ENCODE results near the gene LILRB5.
"Not testable (repeated sequence)": the region's sequence is repeated elsewhere in the genome, so short reads cannot be mapped to it uniquely, and the experiment has no call there.

The LILRB5 gene

DNA sequence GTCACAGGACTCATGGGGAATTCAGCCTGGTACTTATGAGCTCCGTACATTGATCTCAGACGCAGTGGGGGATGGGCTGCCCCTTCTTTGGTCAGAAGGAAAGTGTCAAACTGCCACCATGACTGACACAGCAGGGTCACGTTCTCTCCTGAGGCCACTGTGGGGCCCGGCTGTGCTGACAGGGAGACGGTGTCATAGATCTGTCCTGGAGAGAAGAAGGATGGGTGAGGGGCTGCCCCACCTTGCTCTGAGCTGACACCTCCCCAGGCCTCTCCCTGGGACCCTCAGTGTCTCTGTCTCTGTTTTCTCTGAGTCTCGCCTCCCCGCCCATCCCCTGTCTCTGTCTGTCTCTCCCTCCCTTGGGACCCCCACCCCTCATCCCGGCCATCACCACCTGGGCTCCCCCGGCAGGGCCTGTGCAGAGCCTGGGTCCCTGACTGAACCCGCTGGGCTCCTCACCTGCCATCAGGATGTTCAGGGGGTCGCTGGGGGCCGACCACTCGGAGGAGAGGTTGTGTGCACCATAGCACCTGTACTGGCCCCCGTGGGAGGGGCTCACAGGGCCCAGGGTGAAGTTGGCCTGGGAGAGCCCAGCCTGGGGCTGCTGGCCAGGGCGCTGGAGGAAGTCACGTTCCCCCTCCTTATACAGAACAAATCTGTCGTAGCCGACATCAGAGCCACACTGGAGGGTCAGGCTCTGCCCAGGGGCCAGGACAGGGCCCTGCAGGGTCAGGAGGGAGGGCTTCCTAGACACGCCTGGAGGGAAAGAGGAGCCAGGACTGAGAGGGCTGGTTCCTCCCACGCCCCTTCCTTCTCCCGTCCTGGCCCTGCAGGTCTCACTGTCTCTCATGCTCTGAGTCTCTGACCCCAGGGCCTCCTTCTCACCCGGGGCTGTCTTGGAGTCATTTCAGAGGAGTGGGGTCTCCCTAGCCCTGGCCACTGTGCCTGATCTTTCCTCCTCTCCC lies 16.4 kb downstream of the LILRB5 start:
- not testable (repeated sequence) for DNase-seq

DNA sequence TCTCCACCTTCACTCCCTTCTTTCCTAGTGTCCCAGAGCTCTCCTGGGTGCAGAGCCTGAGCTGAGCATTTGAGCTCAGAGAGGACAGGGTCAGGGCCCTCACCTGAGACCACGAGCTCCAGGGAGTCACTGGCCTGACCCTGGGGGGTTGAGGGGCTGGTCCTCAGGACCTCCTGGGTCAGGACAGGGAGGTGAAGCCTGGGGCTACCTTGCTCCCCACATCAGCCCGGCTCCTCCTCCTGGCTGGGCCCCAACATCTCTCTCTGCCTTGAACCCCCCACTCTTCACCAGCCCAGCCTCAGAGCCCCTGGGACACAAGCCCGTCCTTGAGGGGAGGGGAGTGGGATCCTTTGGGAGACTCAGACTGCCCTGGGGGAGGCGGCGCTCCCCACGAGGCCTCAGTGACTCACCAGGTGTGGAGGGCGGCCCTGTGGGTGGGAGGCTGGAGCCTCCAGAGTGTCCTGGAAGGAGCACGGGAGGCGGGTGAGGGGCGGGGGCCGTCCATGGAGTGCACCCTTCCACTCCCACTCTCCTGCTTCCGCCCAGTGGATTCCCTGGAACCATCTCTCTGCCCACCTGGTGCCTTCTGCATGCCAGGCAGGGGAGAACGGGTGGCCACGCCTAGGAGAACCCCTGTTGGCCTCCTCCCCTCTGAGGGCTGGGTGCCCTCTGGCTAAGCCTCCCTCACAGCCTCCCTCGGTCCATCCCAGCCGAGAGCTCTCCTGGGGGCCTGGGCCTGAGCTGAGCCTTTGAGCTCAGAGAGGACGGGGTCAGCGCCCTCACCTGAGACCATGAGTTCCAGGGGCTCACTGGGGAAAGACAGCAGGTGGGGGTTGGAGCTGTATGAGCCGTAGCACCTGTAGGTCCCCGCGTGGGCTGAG lies 17.3 kb downstream of the LILRB5 start:
- not testable (repeated sequence) for DNase-seq

DNA sequence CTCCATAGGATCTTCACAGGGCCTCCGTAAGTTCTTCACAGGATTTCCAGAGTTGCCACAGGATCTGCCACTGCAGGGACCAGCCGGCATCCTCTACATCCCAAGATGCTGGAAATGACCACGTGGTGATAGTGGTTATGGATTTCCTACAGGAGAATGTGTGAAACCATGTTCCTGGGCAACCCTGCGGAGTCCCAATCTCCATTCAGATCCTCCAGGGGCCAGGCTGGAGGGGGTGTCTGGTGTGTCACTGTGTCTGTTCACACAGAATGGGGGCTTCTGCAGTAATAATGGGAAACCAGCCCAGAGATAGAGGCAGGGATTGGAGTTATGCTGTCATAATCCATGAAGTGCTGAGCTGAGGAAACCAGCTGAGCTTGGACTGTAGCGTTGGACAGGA lies 23.1 kb downstream of the LILRB5 start:
- no peak for DNase-seq

DNA sequence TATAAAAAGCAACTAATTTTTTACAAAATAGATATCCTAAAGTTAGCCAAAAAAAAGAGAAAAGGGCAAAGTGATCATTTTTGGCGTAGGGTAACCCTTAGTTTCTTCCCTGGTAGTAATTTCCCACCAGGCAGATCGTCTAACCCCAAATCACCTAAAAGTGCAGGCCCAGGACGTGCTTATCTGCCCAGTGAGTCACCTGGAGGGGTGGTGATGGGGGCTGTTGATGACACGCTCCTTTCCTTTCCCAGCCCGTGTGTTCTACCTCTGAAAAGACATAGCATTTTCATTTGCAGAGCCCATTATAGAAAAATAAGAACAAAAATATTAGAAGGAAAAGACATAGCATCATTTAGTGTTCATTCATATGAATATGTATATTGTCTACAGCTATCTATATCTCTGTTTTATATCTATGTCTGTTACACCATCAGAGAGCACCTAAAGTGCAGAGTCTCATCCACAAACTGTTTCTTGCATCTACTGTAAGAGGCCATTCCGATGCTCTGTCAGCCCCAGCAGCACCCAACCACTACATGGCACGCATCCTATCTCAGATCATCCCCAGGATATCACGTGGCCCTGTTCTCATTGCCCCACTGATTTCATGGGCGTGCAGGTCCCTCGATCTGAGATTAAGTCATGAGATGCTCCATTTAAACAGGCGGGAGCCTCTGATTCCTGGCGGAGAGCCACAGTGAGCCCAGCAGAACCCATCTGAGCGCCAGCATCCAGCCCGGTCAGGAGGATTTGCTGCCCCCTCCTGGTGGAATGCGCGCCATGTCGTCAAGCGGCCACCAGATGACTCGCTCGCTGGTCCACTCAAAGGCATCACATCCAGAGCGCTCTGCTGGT lies 25.8 kb downstream of the LILRB5 start:
- DNase-seq: peak; percentile 85

- DNase-seq: no peak
These were observed 27.0 kb downstream of the LILRB5 start for GRCh38 chr19:54230031-54230430.

DNA sequence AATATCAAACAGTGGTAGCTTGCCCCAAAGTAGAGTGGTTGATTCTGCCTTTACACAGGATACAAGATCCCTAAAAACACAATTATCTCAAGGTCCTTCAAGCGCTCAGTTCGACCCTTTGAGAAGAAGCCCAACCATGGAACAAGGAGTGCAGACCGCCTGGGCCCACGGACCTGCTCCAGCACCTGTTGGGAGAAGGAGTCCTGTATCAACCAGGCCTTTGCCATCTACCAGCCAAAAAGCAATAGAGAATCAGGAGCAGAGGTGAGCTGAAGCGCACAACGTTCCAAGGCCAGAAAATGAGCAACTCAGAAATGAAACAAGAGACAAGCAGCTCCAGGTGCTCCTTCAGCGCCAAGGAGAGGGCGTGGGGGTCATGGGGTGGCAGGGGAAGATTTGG lies 27.9 kb downstream of the LILRB5 start:
- DNase-seq: no peak

DNA sequence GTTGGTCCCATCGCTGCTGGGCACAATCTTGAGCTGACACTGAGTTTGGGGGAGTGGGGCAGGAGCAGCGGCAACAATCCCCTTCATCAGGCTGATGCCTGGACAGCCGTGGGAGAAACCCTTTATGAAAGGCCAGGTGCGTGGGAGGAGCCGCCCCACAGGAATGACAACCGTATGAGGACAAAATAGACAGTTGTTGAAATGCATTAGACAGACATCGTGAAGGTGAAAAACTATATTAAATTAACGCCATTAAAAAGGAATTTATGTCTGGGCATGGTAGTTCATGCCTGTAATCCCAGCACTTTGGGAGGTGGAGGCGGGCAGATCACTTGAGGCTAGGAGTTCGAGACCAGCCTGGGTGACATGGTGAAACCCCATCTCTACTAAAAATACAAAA lies 32.5 kb downstream of the LILRB5 start:
- DNase-seq: not testable (repeated sequence)

- not testable (repeated sequence) for DNase-seq
These were observed 33.2 kb downstream of the LILRB5 start for GRCh38 chr19:54223937-54224281.

GRCh38 chr19:54223277-54223936 lies 33.7 kb downstream of the LILRB5 start:
- DNase-seq: not testable (repeated sequence)

GRCh38 chr19:54222474-54223276 lies 34.4 kb downstream of the LILRB5 start, which contains the start of gene LILRB3:
Gene LILRB3, minus strand, starts transcription at chr19:54223007. Its CDS starts 31 bp downstream, at chr19:54222976.
- DNase-seq: not testable (repeated sequence)

DNA sequence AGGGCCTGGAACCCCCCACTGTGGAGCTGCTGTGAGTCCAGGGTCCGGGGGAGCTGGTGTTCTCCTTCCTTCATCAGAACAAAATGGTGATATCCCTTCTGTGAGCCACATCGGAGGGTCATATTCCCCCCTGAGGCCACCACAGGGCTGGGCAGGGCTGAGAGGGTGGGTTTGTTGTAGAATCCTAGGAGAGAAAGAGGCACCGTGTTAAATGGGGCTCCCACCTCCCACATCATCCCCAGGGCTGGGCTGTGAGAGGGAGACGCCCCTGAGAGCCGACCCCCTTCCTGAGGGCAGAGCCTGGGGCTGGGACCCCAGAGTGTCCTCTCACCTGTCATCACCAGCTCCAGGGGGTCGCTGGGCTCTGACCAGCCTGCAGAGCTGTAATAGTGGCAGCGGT lies 35.1 kb downstream of the LILRB5 start:
- DNase-seq: not testable (repeated sequence)

- DNase-seq: not testable (repeated sequence)
These were observed 37.4 kb downstream of the LILRB5 start for GRCh38 chr19:54219702-54220101.

DNA sequence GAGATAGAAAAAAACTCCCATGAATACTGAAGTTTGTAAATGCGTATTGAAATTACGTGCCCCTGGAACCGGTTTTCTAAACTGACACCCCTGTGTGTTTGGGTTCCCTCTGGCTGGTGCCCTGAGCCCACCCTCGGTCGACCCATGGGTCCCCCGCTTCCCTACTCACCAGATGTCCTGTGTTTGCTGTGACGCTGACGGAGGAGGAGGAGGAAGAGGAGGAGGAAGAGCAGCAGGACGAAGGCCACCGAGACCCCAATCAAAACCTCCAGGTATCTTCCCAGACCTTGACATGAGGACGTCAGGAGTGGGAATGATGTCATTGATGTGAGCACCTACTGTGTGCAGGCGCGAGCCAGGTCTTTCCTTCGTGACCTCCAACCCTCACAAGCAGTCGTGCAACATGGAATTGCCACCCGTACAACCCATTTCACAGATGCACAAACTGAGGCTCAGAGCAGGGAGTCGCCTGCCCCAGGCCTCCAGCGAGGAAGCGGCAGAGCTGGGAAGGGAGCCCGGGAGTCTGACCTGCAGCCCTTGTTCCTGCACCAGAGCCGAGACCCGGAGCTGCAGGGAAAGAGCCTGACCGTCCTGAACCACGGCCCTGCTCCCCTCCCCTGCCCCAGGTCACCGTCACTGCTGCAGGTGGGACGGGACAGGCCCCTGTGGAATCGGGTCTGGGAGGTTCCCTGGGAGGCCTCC lies 38.0 kb downstream of the LILRB5 start:
- no peak for DNase-seq

DNA sequence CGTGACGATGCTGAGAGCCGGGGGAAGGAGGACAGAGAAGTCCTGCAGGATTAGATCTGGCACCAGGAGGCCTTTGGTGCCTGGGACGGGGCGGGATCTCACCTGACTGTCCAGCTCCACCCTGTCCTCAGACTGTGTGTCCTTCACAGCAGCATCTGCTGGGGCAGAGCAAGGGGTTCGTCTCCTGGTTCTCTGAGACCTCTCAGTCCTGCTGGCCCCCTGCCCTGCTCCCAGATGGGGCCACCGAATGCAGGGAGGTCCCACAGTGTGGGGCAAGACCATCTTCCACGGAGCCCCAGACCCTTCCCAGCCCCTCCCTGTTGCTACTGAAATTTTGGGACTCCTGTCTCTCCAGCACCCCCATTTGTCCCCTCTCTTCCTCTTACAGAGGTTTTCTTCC lies 38.8 kb downstream of the LILRB5 start:
- DNase-seq: no peak

GRCh38 chr19:54217517-54218247 lies 39.4 kb downstream of the LILRB5 start:
- not testable (repeated sequence) for DNase-seq

- no peak for DNase-seq
These were observed 40.2 kb downstream of the LILRB5 start for GRCh38 chr19:54216869-54217268.

GRCh38 chr19:54214734-54215133 lies 42.3 kb downstream of the LILRB5 start:
- DNase-seq: not testable (repeated sequence)

- DNase-seq: not testable (repeated sequence)
These were observed 42.9 kb downstream of the LILRB5 start for GRCh38 chr19:54214217-54214616.

GRCh38 chr19:54211235-54211634 lies 45.8 kb downstream of the LILRB5 start:
- DNase-seq: no peak
